Measurements from ENCODE around the gene M1AP. TPM values are rescaled to one million over a fixed set of nuclear protein-coding genes. Genes with fewer than 3 reads are reported as not detected.

M1AP gene
- total RNA-seq, 4 donors from 2014 or later: 0.20 TPM; not detected in 3

GRCh38 chr2:74542978-74543377, 105.2 kb downstream of the M1AP start:
- in situ Hi-C loops (cut with MboI; ENCODE audit: low sequenced_read_pairs in 4 of 4): loop anchor here in 1 of 4 donors (25.0 kb wide), 1 partner anchor 1306 kb away; the partner anchor contains the start of genes CCT7 and PRADC1
- TF ChIP-seq POLR2A (IDR thresholded peaks at IDR 0.05): no peak
- TF ChIP-seq, protein P1, sequence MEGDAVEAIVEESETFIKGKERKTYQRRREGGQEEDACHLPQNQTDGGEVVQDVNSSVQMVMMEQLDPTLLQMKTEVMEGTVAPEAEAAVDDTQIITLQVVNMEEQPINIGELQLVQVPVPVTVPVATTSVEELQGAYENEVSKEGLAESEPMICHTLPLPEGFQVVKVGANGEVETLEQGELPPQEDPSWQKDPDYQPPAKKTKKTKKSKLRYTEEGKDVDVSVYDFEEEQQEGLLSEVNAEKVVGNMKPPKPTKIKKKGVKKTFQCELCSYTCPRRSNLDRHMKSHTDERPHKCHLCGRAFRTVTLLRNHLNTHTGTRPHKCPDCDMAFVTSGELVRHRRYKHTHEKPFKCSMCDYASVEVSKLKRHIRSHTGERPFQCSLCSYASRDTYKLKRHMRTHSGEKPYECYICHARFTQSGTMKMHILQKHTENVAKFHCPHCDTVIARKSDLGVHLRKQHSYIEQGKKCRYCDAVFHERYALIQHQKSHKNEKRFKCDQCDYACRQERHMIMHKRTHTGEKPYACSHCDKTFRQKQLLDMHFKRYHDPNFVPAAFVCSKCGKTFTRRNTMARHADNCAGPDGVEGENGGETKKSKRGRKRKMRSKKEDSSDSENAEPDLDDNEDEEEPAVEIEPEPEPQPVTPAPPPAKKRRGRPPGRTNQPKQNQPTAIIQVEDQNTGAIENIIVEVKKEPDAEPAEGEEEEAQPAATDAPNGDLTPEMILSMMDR (IDR thresholded peaks at IDR 0.05 in 4 of 5, conservative IDR thresholded peaks at IDR 0.05 in 1 of 5): no peak
- ATAC-seq: no peak
- no peak for DNase-seq
- H3K9me3 ChIP-seq: no peaks in the 10 kb centered on the region
- intact Hi-C loops (cut with DNase I; ENCODE audit: low total_unique reads): no loop called here
- no peak overlapping the region for H3K4me3 ChIP-seq
- peaks cover 0 to 6% of the 10 kb centered on the region in 2 donors for H3K4me1 ChIP-seq
- H3K27me3 ChIP-seq: no peaks in the 10 kb centered on the region
- H3K36me3 ChIP-seq: no peaks in the 10 kb centered on the region
- H3K27ac ChIP-seq: no peak overlapping the region

DNA sequence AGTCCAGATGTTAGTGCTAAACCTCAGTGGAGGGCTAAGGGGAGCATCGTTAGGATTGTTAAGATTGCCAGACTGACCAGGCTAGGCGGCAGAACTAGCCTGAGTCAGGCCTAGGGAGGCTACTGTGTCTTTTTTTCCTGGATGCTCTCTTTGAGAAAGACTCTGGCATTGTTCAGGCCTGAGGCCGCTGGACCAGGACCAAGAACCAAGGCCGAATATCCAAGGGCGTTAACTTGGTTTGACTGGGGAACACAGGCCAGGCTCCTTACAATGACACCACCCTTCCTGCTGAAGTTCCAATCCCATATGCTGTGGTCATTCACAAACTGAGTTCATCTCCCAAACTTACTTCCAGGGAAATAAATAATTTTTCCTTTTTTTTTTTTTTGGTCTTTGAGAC, 107.8 kb downstream of the M1AP start:
- in situ Hi-C loops (cut with MboI; ENCODE audit: low sequenced_read_pairs in 4 of 4): loop anchor here in 1 of 4 donors (25.0 kb wide), 1 partner anchor 1303 kb away; the partner anchor contains the start of genes CCT7 and PRADC1
- Histone ChIP-seq H3K27me3 (no peaks in the 10 kb centered on the region), H3K36me3 (no peaks in the 10 kb centered on the region), H3K27ac (peak overlapping the region in 1 of 4 donors; percentile 18), H3K9me3 (no peaks in the 10 kb centered on the region), H3K4me3 (no peak overlapping the region), H3K4me1 (peaks cover 0 to 6% of the 10 kb centered on the region in 2 donors)
- intact Hi-C loops (cut with DNase I; ENCODE audit: low total_unique reads): no loop called here
- no peak for TF ChIP-seq POLR2A (IDR thresholded peaks at IDR 0.05)
- TF ChIP-seq, protein P1 (IDR thresholded peaks at IDR 0.05 in 4 of 5, conservative IDR thresholded peaks at IDR 0.05 in 1 of 5): no peak
- ATAC-seq (peak; percentile 56 to 68), DNase-seq (peak in 1 of 2 donors; percentile 54)

GRCh38 chr2:74538881-74539339, 109.2 kb downstream of the M1AP start:
- H3K9me3 ChIP-seq: no peaks in the 10 kb centered on the region
- no peak for TF ChIP-seq POLR2A (IDR thresholded peaks at IDR 0.05)
- TF ChIP-seq, protein P1 (IDR thresholded peaks at IDR 0.05 in 4 of 5, conservative IDR thresholded peaks at IDR 0.05 in 1 of 5): no peak
- ATAC-seq: no peak
- peaks cover 0 to 6% of the 10 kb centered on the region in 2 donors for H3K4me1 ChIP-seq
- no peaks in the 10 kb centered on the region for H3K27me3 ChIP-seq
- no peaks in the 10 kb centered on the region for H3K36me3 ChIP-seq
- H3K27ac ChIP-seq: no peak overlapping the region
- in situ Hi-C loops (cut with MboI; ENCODE audit: low sequenced_read_pairs in 4 of 4) (loop anchor here in 1 of 4 donors (25.0 kb wide), 1 partner anchor 1302 kb away; the partner anchor contains the start of genes CCT7 and PRADC1), intact Hi-C loops (cut with DNase I; ENCODE audit: low total_unique reads) (no loop called here)
- DNase-seq: no peak
- H3K4me3 ChIP-seq: no peak overlapping the region

DNA sequence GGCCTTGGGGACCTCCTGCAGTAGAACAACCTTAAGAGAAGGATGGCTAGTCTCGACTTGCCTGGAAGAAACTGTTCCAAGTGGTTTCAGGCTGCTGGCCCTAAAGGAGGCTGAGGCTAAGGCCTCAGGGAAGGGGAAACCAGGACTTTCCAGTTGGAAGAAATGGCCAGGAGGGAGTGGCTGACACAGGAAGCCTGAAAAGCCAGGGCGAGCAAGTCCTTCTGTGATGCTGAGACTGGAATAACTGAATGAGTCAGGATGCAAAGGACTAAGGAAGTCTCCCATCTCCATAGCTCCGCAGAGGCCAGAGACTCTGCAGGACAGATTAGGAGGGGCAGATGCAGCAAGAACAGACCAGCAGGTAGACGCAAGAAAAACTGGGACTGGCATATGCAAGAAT, 111.0 kb downstream of the M1AP start:
- H3K4me3 ChIP-seq: no peak overlapping the region
- intact Hi-C loops (cut with DNase I; ENCODE audit: low total_unique reads): no loop called here
- no peaks in the 10 kb centered on the region for H3K27me3 ChIP-seq
- ATAC-seq (no peak), DNase-seq (no peak)
- peaks cover 0 to 6% of the 10 kb centered on the region in 2 donors for H3K4me1 ChIP-seq
- no peaks in the 10 kb centered on the region for H3K9me3 ChIP-seq
- in situ Hi-C loops (cut with MboI; ENCODE audit: low sequenced_read_pairs in 4 of 4): loop anchor here in 1 of 4 donors (25.0 kb wide), 1 partner anchor 1300 kb away; the partner anchor contains the start of genes CCT7 and PRADC1
- TF ChIP-seq, protein P1 (IDR thresholded peaks at IDR 0.05 in 4 of 5, conservative IDR thresholded peaks at IDR 0.05 in 1 of 5): no peak
- no peak for TF ChIP-seq POLR2A (IDR thresholded peaks at IDR 0.05)
- no peak overlapping the region for H3K27ac ChIP-seq
- H3K36me3 ChIP-seq: peaks cover 0 to 11% of the 10 kb centered on the region in 2 donors

All from gastrocnemius medialis (tissue), 4 donors.